OCI-LY3 (cell line): ENCODE results near the gene NR1D1.

ENCODE experiments used
- EZH2phosphoT487 ChIP-seq: fragments of 200-600 bp; shearing (Covaris generic); IDR thresholded peaks from 2 replicates; pipeline ENCODE4 v1.6.1; 2018; ENCODE audit warnings: antibody characterized with exemption, mixed run types, low read depth
- TF ChIP-seq, protein P1 (sequence below): fragments of 200-600, 300-600 bp; sonication (generic); IDR thresholded peaks from 2 replicates; pipeline ENCODE4 v1.5.1; 2014; ENCODE audit warnings: antibody characterized with exemption, low read length, low read depth

- TF ChIP-seq, protein P1, sequence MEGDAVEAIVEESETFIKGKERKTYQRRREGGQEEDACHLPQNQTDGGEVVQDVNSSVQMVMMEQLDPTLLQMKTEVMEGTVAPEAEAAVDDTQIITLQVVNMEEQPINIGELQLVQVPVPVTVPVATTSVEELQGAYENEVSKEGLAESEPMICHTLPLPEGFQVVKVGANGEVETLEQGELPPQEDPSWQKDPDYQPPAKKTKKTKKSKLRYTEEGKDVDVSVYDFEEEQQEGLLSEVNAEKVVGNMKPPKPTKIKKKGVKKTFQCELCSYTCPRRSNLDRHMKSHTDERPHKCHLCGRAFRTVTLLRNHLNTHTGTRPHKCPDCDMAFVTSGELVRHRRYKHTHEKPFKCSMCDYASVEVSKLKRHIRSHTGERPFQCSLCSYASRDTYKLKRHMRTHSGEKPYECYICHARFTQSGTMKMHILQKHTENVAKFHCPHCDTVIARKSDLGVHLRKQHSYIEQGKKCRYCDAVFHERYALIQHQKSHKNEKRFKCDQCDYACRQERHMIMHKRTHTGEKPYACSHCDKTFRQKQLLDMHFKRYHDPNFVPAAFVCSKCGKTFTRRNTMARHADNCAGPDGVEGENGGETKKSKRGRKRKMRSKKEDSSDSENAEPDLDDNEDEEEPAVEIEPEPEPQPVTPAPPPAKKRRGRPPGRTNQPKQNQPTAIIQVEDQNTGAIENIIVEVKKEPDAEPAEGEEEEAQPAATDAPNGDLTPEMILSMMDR, result no peak
- no peak for TF ChIP-seq EZH2phosphoT487
Observed at GRCh38 chr17:40092581-40092980, 7.8 kb downstream of the NR1D1 start.
